ENCODE data around the gene BCOR. TPM values are rescaled to one million over a fixed set of nuclear protein-coding genes. Genes with fewer than 3 reads are reported as not detected.
A peak's percentile ranks its signal among the peaks of the same experiment; 100 is the strongest.

Gene BCOR
- total RNA-seq, 1 experiment from 2014 or later, result 21.8 TPM

DNA sequence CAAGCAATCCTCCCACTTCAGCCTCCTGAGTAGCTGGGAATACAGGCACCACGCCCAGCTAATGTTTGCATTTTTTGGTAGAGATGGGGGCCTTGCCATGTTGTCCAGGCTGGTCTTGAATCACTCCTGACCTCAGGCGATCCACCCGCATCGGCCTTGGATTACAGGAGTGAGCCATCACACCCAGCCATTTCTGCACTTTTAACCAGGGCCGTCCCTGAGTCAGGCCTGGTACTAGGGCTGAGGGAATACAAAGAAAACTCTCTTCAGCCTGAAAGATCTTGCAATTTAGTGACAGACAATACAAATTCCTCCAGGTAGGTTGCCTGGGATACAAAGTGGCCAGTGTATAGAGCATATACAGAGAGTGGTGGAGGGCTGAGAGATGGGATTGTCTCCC, 65.8 kb downstream of the BCOR start:
- POLR2A ChIA-PET (ENCODE audit: unreplicated experiment), result no interaction called here
- Histone ChIP-seq H3K9ac (ENCODE audit: low read length) (no peak overlapping the region), H3K4me1 (ENCODE audit: insufficient read depth, low read length) (no peaks in the 10 kb centered on the region), H3K79me2 (ENCODE audit: low read length) (no peaks in the 10 kb centered on the region), H3K4me3 (ENCODE audit: low read length) (no peak overlapping the region), H3K9me3 (ENCODE audit: low read length) (no peaks in the 10 kb centered on the region), H2AFZ (ENCODE audit: low read length) (peak overlapping the region; percentile 34; the same call in 1 of the 2 replicates), H4K20me1 (ENCODE audit: low read length) (no peaks in the 10 kb centered on the region), H3K27ac (ENCODE audit: low read length) (no peak overlapping the region), H3K36me3 (ENCODE audit: low read depth, low read length) (no peaks in the 10 kb centered on the region), H3K9me2 (replicated peaks; ENCODE audit: low read length) (no peaks in the 10 kb centered on the region), H3F3A (ENCODE audit: low read length, unreplicated experiment) (no peaks in the 10 kb centered on the region), H3K4me2 (ENCODE audit: low read length) (no peak overlapping the region), H3K27me3 (ENCODE audit: low read length) (no peaks in the 10 kb centered on the region)
- ATAC-seq (peak; percentile 35; the same call in 1 of the 2 replicates), DNase-seq (peak; percentile 58)
- TF ChIP-seq, protein P1, sequence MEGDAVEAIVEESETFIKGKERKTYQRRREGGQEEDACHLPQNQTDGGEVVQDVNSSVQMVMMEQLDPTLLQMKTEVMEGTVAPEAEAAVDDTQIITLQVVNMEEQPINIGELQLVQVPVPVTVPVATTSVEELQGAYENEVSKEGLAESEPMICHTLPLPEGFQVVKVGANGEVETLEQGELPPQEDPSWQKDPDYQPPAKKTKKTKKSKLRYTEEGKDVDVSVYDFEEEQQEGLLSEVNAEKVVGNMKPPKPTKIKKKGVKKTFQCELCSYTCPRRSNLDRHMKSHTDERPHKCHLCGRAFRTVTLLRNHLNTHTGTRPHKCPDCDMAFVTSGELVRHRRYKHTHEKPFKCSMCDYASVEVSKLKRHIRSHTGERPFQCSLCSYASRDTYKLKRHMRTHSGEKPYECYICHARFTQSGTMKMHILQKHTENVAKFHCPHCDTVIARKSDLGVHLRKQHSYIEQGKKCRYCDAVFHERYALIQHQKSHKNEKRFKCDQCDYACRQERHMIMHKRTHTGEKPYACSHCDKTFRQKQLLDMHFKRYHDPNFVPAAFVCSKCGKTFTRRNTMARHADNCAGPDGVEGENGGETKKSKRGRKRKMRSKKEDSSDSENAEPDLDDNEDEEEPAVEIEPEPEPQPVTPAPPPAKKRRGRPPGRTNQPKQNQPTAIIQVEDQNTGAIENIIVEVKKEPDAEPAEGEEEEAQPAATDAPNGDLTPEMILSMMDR (conservative IDR thresholded peaks at IDR 0.05; ENCODE audit: low read depth, low read length), result no peak
- no peak for TF ChIP-seq EZH2 (IDR thresholded peaks at IDR 0.05; ENCODE audit: low read length, unreplicated experiment)
- no peak for TF ChIP-seq EZH2phosphoT487 (IDR thresholded peaks at IDR 0.05; ENCODE audit: borderline replicate concordance, low read length)
- CTCF ChIA-PET, result no interaction called here
- BruUV-seq (replicated peaks), result no TSS peak
- intact Hi-C loops (cut with micrococcal nuclease), result no loop called here

DNA sequence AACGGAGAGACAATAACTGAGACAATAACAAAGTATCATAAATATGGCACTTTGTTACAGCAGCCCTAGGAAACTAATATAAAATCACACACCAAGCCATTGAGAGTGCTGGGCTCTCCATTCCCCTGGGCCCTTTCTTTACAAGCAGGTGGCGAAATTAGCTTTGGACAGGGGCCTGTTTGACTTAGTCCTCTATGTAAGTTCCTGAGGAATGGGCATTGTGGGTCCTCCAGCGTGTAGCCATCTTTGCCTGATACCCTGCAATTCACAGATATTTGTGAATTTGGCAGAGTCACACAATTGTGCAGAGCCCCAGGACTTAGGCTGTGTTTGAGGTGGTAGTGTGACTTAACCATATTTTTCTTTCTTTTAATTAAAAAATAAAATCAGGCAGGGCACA, 67.6 kb downstream of the BCOR start:
- Histone ChIP-seq H3F3A (ENCODE audit: low read length, unreplicated experiment) (no peaks in the 10 kb centered on the region), H3K9ac (ENCODE audit: low read length) (no peak overlapping the region), H3K4me1 (ENCODE audit: insufficient read depth, low read length) (no peaks in the 10 kb centered on the region), H4K20me1 (ENCODE audit: low read length) (no peaks in the 10 kb centered on the region), H3K27ac (ENCODE audit: low read length) (no peak overlapping the region), H3K27me3 (ENCODE audit: low read length) (no peaks in the 10 kb centered on the region), H2AFZ (ENCODE audit: low read length) (no peak overlapping the region), H3K9me3 (ENCODE audit: low read length) (no peaks in the 10 kb centered on the region), H3K4me3 (ENCODE audit: low read length) (no peak overlapping the region), H3K36me3 (ENCODE audit: low read depth, low read length) (no peaks in the 10 kb centered on the region), H3K79me2 (ENCODE audit: low read length) (no peaks in the 10 kb centered on the region), H3K4me2 (ENCODE audit: low read length) (no peak overlapping the region), H3K9me2 (replicated peaks; ENCODE audit: low read length) (no peaks in the 10 kb centered on the region)
- POLR2A ChIA-PET (ENCODE audit: unreplicated experiment), result no interaction called here
- TF ChIP-seq, protein P1 (conservative IDR thresholded peaks at IDR 0.05; ENCODE audit: low read depth, low read length), result no peak
- no peak for TF ChIP-seq EZH2phosphoT487 (IDR thresholded peaks at IDR 0.05; ENCODE audit: borderline replicate concordance, low read length)
- no peak for TF ChIP-seq EZH2 (IDR thresholded peaks at IDR 0.05; ENCODE audit: low read length, unreplicated experiment)
- no peak for DNase-seq
- intact Hi-C loops (cut with micrococcal nuclease), result no loop called here
- no peak for ATAC-seq
- CTCF ChIA-PET, result no interaction called here
- BruUV-seq (replicated peaks), result no TSS peak

DNA sequence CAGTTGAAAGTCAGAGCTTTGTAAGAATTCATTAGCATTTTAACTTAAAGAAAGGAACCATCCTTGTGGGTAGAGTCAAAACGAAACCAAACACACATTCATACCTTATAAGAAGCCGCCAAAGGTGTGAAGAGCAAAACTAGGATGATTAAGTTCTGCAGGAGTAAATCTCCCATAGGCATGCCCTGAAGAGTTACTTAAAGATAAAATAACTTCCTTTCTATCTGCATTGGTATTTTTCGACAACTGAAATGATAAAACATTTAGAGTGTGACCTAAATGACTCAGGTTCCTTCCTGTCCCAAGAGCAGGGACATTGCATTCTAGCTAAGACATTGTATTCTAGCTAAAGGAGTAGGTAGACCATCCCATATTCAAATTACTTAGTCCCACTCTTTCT, 75.3 kb downstream of the BCOR start:
- H2AFZ ChIP-seq (ENCODE audit: low read length), result no peak overlapping the region

More for the DNA sequence above, 75.3 kb downstream of the BCOR start:
- CTCF ChIA-PET, result no interaction called here
- H3K4me1 ChIP-seq (ENCODE audit: insufficient read depth, low read length), result no peaks in the 10 kb centered on the region
- H4K20me1 ChIP-seq (ENCODE audit: low read length), result no peaks in the 10 kb centered on the region
- H3K4me3 ChIP-seq (ENCODE audit: low read length), result no peak overlapping the region
- intact Hi-C loops (cut with micrococcal nuclease), result no loop called here
- H3K27me3 ChIP-seq (ENCODE audit: low read length), result no peaks in the 10 kb centered on the region
- TF ChIP-seq EZH2phosphoT487 (IDR thresholded peaks at IDR 0.05; ENCODE audit: borderline replicate concordance, low read length), result no peak
- TF ChIP-seq, protein P1 (conservative IDR thresholded peaks at IDR 0.05; ENCODE audit: low read depth, low read length), result no peak
- no peak for TF ChIP-seq EZH2 (IDR thresholded peaks at IDR 0.05; ENCODE audit: low read length, unreplicated experiment)
- H3K9ac ChIP-seq (ENCODE audit: low read length), result no peak overlapping the region
- H3K79me2 ChIP-seq (ENCODE audit: low read length), result no peaks in the 10 kb centered on the region
- H3K9me3 ChIP-seq (ENCODE audit: low read length), result no peaks in the 10 kb centered on the region
- DNase-seq (no peak), ATAC-seq (no peak)
- BruUV-seq (replicated peaks), result no TSS peak
- no peak overlapping the region for H3K27ac ChIP-seq (ENCODE audit: low read length)
- no peaks in the 10 kb centered on the region for H3F3A ChIP-seq (ENCODE audit: low read length, unreplicated experiment)
- POLR2A ChIA-PET (ENCODE audit: unreplicated experiment), result no interaction called here
- H3K4me2 ChIP-seq (ENCODE audit: low read length), result no peak overlapping the region
- H3K36me3 ChIP-seq (ENCODE audit: low read depth, low read length), result no peaks in the 10 kb centered on the region
- no peaks in the 10 kb centered on the region for H3K9me2 ChIP-seq (replicated peaks; ENCODE audit: low read length)
